SH-SY5Y (cell line): ENCODE measurements around the gene SUPT20HL2.

Experiments used
- GATA2 ChIP-seq: IDR thresholded peaks from 2 replicates; pipeline ENCODE4 v1.6.1; 2011; ENCODE audit warnings: mild to moderate bottlenecking, low read depth, low read length
- GATA3 ChIP-seq: IDR thresholded peaks from 2 replicates; pipeline ENCODE4 v1.6.1; 2011; ENCODE audit warnings: low read depth, mild to moderate bottlenecking, low read length, moderate library complexity

DNA sequence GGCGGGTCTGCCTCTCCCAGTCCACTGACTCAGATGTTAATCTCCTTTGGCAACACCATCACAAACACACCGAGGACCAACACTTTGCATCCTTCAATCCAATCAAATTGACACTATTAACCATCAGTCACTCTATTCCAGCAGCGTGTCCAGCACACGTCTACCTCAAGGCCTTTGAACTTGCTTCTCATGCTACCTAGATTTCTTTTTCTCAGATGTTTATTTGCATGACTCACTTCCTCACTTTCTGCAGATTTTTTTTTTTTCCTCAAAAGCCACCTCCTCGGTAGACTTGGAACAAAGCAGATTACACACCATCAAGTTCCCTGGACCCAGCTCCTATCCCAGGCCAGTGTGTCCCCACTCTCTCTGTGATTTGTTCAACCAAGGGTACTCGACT lies 49.5 kb downstream of the SUPT20HL2 start:
- TF ChIP-seq GATA2 (no peak), GATA3 (no peak)
